ENCODE results near the gene NETO1. TPM values are rescaled to one million over a fixed set of nuclear protein-coding genes. Genes with fewer than 3 reads are reported as not detected.

NETO1 gene
- total and polyA plus RNA-seq, 10 of the 15 experiments (the other 5 are each of a cell fraction or from before 2014, with no cell fraction given) = 0.52 TPM; not detected in 9

GRCh38 chr18:72908181-72908580 lies 40.4 kb upstream of the NETO1 start:
- intact Hi-C loops (cut with micrococcal nuclease; ENCODE audit: unreplicated experiment) = no loop called here
- CTCF ChIA-PET = no interaction called here
- no peak for FAIRE-seq

More at GRCh38 chr18:72908181-72908580, 40.4 kb upstream of the NETO1 start:
- Histone ChIP-seq H2AFZ (ENCODE audit: control insufficient read depth, low read depth, low read length) (no peak overlapping the region), H3K36me3 (ENCODE audit: control insufficient read depth in 2 of 2, insufficient read depth in 2 of 2, low read length in 1 of 2) (no peaks in the 10 kb centered on the region), H3K79me2 (ENCODE audit: control insufficient read depth, insufficient read depth, low read length) (no peaks in the 10 kb centered on the region), H3K9ac (ENCODE audit: control insufficient read depth, insufficient read depth, low read length) (no peak overlapping the region), H3K4me3 (no peak overlapping the region), H3K9me3 (replicated peaks; ENCODE audit: control insufficient read depth, insufficient read depth, low read length) (no peaks in the 10 kb centered on the region), H3K4me2 (ENCODE audit: control insufficient read depth, insufficient read depth) (no peak overlapping the region), H4K20me1 (ENCODE audit: control insufficient read depth, insufficient read depth) (no peaks in the 10 kb centered on the region), H3K27me3 (replicated peaks in 1 of 2; ENCODE audit: control insufficient read depth in 2 of 2, insufficient read depth in 2 of 2, low read length in 1 of 2) (no peaks in the 10 kb centered on the region), H3K27ac (ENCODE audit: control insufficient read depth, insufficient read depth) (no peak overlapping the region), H3K4me1 (ENCODE audit: control insufficient read depth, insufficient read depth, low read length) (no peaks in the 10 kb centered on the region)
- in situ Hi-C loops (cut with MboI) = no loop called here
- ChIA-PET POLR2A (no interaction called here), RAD21 (ENCODE audit: unreplicated experiment) (no interaction called here), SMC1A (ENCODE audit: uncharacterized antibody, unreplicated experiment) (no interaction called here)
- TF ChIP-seq YBX1 (IDR thresholded peaks at IDR 0.05) = no peak
- TF ChIP-seq BHLHE40 (IDR thresholded peaks at IDR 0.05; ENCODE audit: borderline replicate concordance in 1 of 2, low read depth in 2 of 2, low read length in 1 of 2) = no peak
- no peak for TF ChIP-seq ZBTB11 (CRISPR knock-in tag; IDR thresholded peaks at IDR 0.05)
- no peak for TF ChIP-seq SIN3A (IDR thresholded peaks at IDR 0.05; ENCODE audit: low read depth, low read length)
- TF ChIP-seq RBBP5 (conservative IDR thresholded peaks at IDR 0.05) = no peak
- 9% methylated on average over 2 of the region's 2 CpGs for WGBS (ENCODE audit: insufficient coverage, insufficient replicate concordance, low lambda C conversion rate, missing lambda C conversion rate)
- ATAC-seq (no peak), DNase-seq (ENCODE audit: low read depth, low spot score) (no peak)
- no TSS peak for BruUV-seq (replicated peaks)
